HepG2 (cell line): ENCODE data around the gene EI24. TPM values are rescaled to one million over a fixed set of nuclear protein-coding genes. Genes with fewer than 3 reads are reported as not detected.

ENCODE experiments used
- AKAP8 ChIP-seq: sonication (generic); formaldehyde crosslinking; IDR thresholded peaks from 2 replicates; pipeline ENCODE4 v1.5.1; 2020; ENCODE audit warnings: mild to moderate bottlenecking, missing genetic modification reagents
- NFE2L2 ChIP-seq: fragments of 150-350 bp; IDR thresholded peaks from 2 replicates; pipeline ENCODE4 v1.6.1; 2014; ENCODE audit warnings: low read length
- NFIB ChIP-seq: sonication (generic); formaldehyde crosslinking; IDR thresholded peaks from 2 replicates; pipeline ENCODE4 v1.9.0; 2021; ENCODE audit warnings: missing genetic modification reagents, mild to moderate bottlenecking, borderline replicate concordance
- TBL1XR1 ChIP-seq: fragments of 150-350 bp; IDR thresholded peaks from 2 replicates; pipeline ENCODE4 v1.6.1; 2014; ENCODE audit warnings: borderline replicate concordance, low read length; ENCODE audit not compliant: partially characterized antibody
- ZIK1 ChIP-seq: sonication (generic); formaldehyde crosslinking; IDR thresholded peaks from 2 replicates; pipeline ENCODE4 v1.5.0; 2020; ENCODE audit warnings: mild to moderate bottlenecking, low read depth, missing genetic modification reagents, borderline replicate concordance
- ZNF883 ChIP-seq: sonication (generic); formaldehyde crosslinking; IDR thresholded peaks from 2 replicates; pipeline ENCODE4 v1.5.1; 2020; ENCODE audit warnings: mild to moderate bottlenecking, missing genetic modification reagents; ENCODE audit errors: not compliant biosample characterization
- polyA plus RNA-seq, 8 experiments: library from polyadenylated mRNA; depleted of rRNA in 3 of 8; stranded (reverse) in 7 of 8; unstranded in 1 of 8; fragments of >200 nt; fragmentation: Illumina TruSeq in 4 of 8; extraction: Trizol in 4 of 8; gene quantifications; 2 replicates each; pipeline versions ENCODE4 v1.2.1 to v1.2.3, GENCODE V29; 2011 to 2016; ENCODE audit warnings: low read depth in 4 of 8, missing spikeins in 1 of 8, mixed read lengths in 1 of 8; ENCODE audit not compliant: insufficient read depth in 1 of 8
- total RNA-seq, 5 experiments: library from RNA; depleted of rRNA; stranded (reverse); fragments of >200 nt; fragmentation: Illumina TruSeq; extraction: Trizol; gene quantifications; 2 replicates each; pipeline ENCODE4 v1.2.3, GENCODE V29; 2016; ENCODE audit warnings: low read depth in 1 of 5
- TF ChIP-seq, protein P1 (sequence below): sonication (generic); formaldehyde crosslinking; IDR thresholded peaks from 2 replicates; pipeline ENCODE4 v1.4.0; 2020; ENCODE audit warnings: missing genetic modification reagents; ENCODE audit errors: not compliant biosample characterization
- TF ChIP-seq, protein P2 (sequence below): sonication (generic); formaldehyde crosslinking; IDR thresholded peaks from 2 replicates; pipeline ENCODE4 v1.4.0; 2020; ENCODE audit warnings: missing genetic modification reagents

Gene EI24
- total and polyA plus RNA-seq, 2 of the 13 experiments (the other 11 are each of a cell fraction or from before 2014, with no cell fraction given), result 84.7 to 126 TPM

DNA sequence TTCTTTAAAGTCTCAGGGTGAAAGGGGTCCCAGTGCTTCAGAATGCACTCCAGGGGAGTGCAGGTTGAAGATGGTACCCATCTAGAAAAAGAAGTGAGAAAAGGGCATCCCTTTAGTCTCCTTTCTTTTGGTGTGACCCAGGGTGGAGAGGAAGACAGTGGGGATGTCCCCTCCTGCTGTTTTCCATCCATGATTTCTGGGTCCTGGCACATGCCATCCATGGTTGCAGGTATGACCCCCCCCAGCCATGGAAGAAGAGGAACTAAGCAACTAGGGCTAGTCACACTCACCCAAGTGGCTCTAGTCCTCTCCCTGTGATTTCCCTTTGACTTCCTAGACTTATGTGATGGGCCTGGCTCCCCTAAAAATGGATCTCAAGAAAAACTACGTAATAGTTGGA lies 15.9 kb upstream of the EI24 start (continued):
- TF ChIP-seq, protein P1, sequence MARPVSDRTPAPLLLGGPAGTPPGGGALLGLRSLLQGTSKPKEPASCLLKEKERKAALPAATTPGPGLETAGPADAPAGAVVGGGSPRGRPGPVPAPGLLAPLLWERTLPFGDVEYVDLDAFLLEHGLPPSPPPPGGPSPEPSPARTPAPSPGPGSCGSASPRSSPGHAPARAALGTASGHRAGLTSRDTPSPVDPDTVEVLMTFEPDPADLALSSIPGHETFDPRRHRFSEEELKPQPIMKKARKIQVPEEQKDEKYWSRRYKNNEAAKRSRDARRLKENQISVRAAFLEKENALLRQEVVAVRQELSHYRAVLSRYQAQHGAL (CRISPR knock-in tag), result no peak
- TF ChIP-seq NFIB (no peak), NFE2L2 (no peak), TBL1XR1 (no peak), AKAP8 (no peak), ZIK1 (no peak), ZNF883 (no peak)
- TF ChIP-seq, protein P2, sequence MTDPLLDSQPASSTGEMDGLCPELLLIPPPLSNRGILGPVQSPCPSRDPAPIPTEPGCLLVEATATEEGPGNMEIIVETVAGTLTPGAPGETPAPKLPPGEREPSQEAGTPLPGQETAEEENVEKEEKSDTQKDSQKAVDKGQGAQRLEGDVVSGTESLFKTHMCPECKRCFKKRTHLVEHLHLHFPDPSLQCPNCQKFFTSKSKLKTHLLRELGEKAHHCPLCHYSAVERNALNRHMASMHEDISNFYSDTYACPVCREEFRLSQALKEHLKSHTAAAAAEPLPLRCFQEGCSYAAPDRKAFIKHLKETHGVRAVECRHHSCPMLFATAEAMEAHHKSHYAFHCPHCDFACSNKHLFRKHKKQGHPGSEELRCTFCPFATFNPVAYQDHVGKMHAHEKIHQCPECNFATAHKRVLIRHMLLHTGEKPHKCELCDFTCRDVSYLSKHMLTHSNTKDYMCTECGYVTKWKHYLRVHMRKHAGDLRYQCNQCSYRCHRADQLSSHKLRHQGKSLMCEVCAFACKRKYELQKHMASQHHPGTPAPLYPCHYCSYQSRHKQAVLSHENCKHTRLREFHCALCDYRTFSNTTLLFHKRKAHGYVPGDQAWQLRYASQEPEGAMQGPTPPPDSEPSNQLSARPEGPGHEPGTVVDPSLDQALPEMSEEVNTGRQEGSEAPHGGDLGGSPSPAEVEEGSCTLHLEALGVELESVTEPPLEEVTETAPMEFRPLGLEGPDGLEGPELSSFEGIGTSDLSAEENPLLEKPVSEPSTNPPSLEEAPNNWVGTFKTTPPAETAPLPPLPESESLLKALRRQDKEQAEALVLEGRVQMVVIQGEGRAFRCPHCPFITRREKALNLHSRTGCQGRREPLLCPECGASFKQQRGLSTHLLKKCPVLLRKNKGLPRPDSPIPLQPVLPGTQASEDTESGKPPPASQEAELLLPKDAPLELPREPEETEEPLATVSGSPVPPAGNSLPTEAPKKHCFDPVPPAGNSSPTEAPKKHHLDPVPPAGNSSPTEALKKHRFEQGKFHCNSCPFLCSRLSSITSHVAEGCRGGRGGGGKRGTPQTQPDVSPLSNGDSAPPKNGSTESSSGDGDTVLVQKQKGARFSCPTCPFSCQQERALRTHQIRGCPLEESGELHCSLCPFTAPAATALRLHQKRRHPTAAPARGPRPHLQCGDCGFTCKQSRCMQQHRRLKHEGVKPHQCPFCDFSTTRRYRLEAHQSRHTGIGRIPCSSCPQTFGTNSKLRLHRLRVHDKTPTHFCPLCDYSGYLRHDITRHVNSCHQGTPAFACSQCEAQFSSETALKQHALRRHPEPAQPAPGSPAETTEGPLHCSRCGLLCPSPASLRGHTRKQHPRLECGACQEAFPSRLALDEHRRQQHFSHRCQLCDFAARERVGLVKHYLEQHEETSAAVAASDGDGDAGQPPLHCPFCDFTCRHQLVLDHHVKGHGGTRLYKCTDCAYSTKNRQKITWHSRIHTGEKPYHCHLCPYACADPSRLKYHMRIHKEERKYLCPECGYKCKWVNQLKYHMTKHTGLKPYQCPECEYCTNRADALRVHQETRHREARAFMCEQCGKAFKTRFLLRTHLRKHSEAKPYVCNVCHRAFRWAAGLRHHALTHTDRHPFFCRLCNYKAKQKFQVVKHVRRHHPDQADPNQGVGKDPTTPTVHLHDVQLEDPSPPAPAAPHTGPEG (CRISPR knock-in tag), result no peak
